Left lung (tissue), 10 donors: ENCODE measurements around the gene NUP85. TPM values are rescaled to one million over a fixed set of nuclear protein-coding genes. Genes with fewer than 3 reads are reported as not detected.
A peak's percentile ranks its signal among the peaks of the same experiment; 100 is the strongest.

Source experiments
- ATAC-seq: fragments of 200-7000 bp; cut with Tn5 transposase; one replicate; pipeline ENCODE4 v1.9.1; 2020; ENCODE audit warnings: moderate library complexity
- DNase-seq, 4 donors: peaks; one replicate each; pipeline ENCODE4 v3.0.0-alpha.2; 2013 to 2020
- H3K27ac ChIP-seq, 2 donors: fragments of 200-600 bp; sonication (generic) in 1 of 2; one replicate each; pipeline versions ENCODE4 v1.5.0 to v1.8.0; 2020 to 2021
- H3K27me3 ChIP-seq, 2 donors: fragments of 200-600 bp; sonication (generic) in 1 of 2; one replicate each; pipeline versions ENCODE4 v1.5.0 to v1.8.0; 2020 to 2021
- H3K36me3 ChIP-seq, 2 donors: fragments of 200-600 bp; sonication (generic) in 1 of 2; one replicate each; pipeline versions ENCODE4 v1.5.0 to v1.8.0; 2020 to 2021
- H3K4me1 ChIP-seq, 2 donors: fragments of 200-600 bp; one replicate each; pipeline ENCODE4 v1.8.0; 2021
- H3K4me3 ChIP-seq, 2 donors: fragments of 200-600 bp; sonication (generic) in 1 of 2; one replicate each; pipeline versions ENCODE4 v1.5.0 to v1.8.0; 2020 to 2021; ENCODE audit warnings: mild to moderate bottlenecking in 1 of 2
- H3K9me3 ChIP-seq, 2 donors: fragments of 200-600 bp; sonication (generic) in 1 of 2; one replicate each; pipeline versions ENCODE4 v1.5.0 to v1.8.0; 2020 to 2021
- CTCF ChIP-seq, 2 donors: fragments of 200-600 bp; sonication (generic) in 1 of 2; IDR thresholded peaks; one replicate each; pipeline versions ENCODE4 v1.5.0 to v1.8.0; 2021; ENCODE audit warnings: antibody characterized with exemption in 2 of 2
- intact Hi-C, 2 donors: fragments of 100-400 bp; cut with DNase I; formaldehyde crosslinking; loops; one replicate each; pipeline versions ENCODE4 v1.11.2 to v1.14.2; 2022
- polyA plus RNA-seq, 6 donors: library from polyadenylated mRNA; unstranded; fragments of 120-200 nt; gene quantifications; one replicate each; pipeline ENCODE4 v1.2.1, GENCODE V29; 2013; ENCODE audit not compliant: insufficient read length in 6 of 6
- total RNA-seq, 2 donors: library from RNA; stranded (reverse); fragmentation: NEBNext Ultra II Directional; extraction: Animal tissue kit (Norgen Biotek cat#: 25700); gene quantifications; one replicate each; pipeline ENCODE4 v1.2.1, GENCODE V29; 2021
- donor health status: DM: no; HTN: yes; CAD: no.
- donor health status: DM: no; HTN: no; CAD: no.

The NUP85 gene
- total and polyA plus RNA-seq, 8 donors = 53.3 to 101 (median 78.4) TPM

DNA sequence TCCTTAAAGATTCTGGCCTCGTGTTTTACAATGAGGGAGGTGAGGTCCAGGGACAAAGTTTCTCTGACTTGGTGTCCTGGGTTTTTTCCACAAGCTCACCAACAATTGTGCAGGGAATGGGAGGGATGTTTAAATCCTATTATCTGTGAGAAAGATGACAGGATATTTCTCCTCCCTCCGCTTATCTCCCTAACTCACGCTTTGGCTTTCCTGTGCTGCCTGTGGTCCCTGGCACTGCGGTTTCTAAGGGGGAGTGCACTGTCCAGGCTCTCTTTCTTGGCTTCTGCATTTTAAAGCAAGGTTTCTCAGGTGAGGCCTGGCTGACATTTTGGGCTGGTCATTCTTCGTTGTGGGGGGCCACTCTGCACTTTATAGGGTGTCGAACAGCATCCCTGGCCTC is 39.5 kb downstream of the NUP85 start:
- intact Hi-C loops = no loop called here
- ATAC-seq (no peak), DNase-seq (no peak)
- H3K4me3 ChIP-seq = no peak overlapping the region
- H3K36me3 ChIP-seq = peaks cover 9 to 73% of the 10 kb centered on the region in 2 donors
- no peak overlapping the region for H3K27ac ChIP-seq
- H3K9me3 ChIP-seq = no peaks in the 10 kb centered on the region
- H3K4me1 ChIP-seq = peaks cover 0 to 17% of the 10 kb centered on the region in 2 donors
- TF ChIP-seq CTCF (IDR thresholded peaks at IDR 0.05) = no peak
- no peaks in the 10 kb centered on the region for H3K27me3 ChIP-seq

GRCh38 chr17:75246404-75246803 is 40.9 kb downstream of the NUP85 start:
- Histone ChIP-seq H3K4me1 (peaks cover 0 to 31% of the 10 kb centered on the region in 2 donors), H3K27ac (no peak overlapping the region), H3K27me3 (no peaks in the 10 kb centered on the region), H3K4me3 (no peak overlapping the region), H3K9me3 (no peaks in the 10 kb centered on the region), H3K36me3 (peaks cover 9 to 59% of the 10 kb centered on the region in 2 donors)
- DNase-seq = no peak
- ATAC-seq = no peak
- TF ChIP-seq CTCF (IDR thresholded peaks at IDR 0.05) = no peak
- intact Hi-C loops = no loop called here

DNA sequence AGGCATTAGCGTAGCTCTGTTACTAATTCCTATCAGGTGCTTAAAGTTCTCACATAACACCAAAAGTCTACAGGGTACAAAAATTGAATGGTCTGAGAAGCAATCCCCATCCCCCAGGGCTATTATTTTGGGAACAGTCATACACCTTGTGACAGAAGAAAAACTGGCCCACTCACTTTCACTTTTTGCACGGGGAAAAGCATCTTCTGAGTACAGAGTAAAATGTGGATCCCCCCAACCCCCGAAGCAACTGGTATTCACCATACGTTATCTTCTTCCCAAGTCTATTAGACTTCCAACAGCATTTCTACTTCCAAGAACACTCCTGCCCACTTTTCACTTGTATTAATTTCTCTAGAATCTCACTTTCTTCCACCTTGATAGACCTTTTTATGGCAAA is 44.1 kb downstream of the NUP85 start:
- no peak for TF ChIP-seq CTCF (IDR thresholded peaks at IDR 0.05)
- intact Hi-C loops = no loop called here
- H3K27ac ChIP-seq = no peak overlapping the region
- peaks cover 3 to 28% of the 10 kb centered on the region in 2 donors for H3K36me3 ChIP-seq
- H3K4me1 ChIP-seq = peaks cover 0 to 33% of the 10 kb centered on the region in 2 donors
- ATAC-seq (no peak), DNase-seq (no peak)
- H3K27me3 ChIP-seq = no peaks in the 10 kb centered on the region
- no peak overlapping the region for H3K4me3 ChIP-seq
- no peaks in the 10 kb centered on the region for H3K9me3 ChIP-seq

DNA sequence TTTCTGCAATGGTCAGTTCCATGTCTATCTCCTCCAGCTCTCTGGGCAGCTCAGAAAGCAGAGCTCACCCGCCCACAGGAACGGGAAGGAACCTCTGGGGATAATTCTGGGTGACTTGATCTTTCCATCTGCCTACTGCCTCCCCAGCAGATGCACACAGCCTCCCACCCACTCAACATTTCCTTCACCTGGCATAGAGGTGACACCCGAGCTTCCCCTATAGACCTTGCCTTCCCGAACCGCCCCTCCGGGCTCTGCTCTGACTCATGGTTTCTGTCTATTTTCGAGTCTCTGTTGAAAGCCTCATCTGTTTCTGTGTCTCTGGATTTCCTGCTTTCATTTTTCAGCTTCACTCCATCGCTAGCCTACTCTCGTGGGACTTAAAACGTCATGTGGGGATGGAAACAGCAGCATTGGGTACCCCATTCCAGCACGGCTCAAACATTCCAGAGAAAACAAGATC is 44.6 kb downstream of the NUP85 start:
- H3K27ac ChIP-seq = no peak overlapping the region
- no peak overlapping the region for H3K4me3 ChIP-seq
- intact Hi-C loops = no loop called here

More for the DNA sequence above, 44.6 kb downstream of the NUP85 start:
- peak in 1 of 4 donors; percentile 37 for DNase-seq
- peak; percentile 56 for ATAC-seq
- no peaks in the 10 kb centered on the region for H3K27me3 ChIP-seq
- H3K4me1 ChIP-seq = peaks cover 0 to 29% of the 10 kb centered on the region in 2 donors
- TF ChIP-seq CTCF (IDR thresholded peaks at IDR 0.05) = no peak
- peaks cover 3 to 23% of the 10 kb centered on the region in 2 donors for H3K36me3 ChIP-seq
- no peaks in the 10 kb centered on the region for H3K9me3 ChIP-seq
